SU-DHL-6 (cell line): ENCODE measurements around the gene UBASH3B.
A peak's percentile ranks its signal among the peaks of the same experiment; 100 is the strongest.

Experiments used
- H2AFZ ChIP-seq: fragments of 200-600 bp; sonication (generic); 2 replicates; pipeline ENCODE4 v1.6.1; 2014; ENCODE audit warnings: low read depth, mild to moderate bottlenecking, moderate library complexity, mixed read lengths, antibody characterized with exemption, low read length; ENCODE audit not compliant: severe bottlenecking
- H3F3A ChIP-seq: fragments of 200-600 bp; shearing (Covaris generic); 2 replicates; pipeline ENCODE4 v1.6.0; 2016; ENCODE audit warnings: antibody characterized with exemption, mild to moderate bottlenecking; ENCODE audit not compliant: insufficient read depth
- H3K27ac ChIP-seq: fragments of 200-600 bp; sonication (generic); 2 replicates; pipeline ENCODE4 v1.5.1; 2016; ENCODE audit warnings: low read depth, mild to moderate bottlenecking, low read length, moderate library complexity, mixed read lengths
- H3K27me3 ChIP-seq: fragments of 200-600 bp; sonication (generic), shearing (Covaris generic); 2 replicates; pipeline ENCODE4 v1.6.0; 2014; ENCODE audit warnings: mild to moderate bottlenecking, low read length
- H3K36me3 ChIP-seq: fragments of 200-600 bp; sonication (generic); 2 replicates; pipeline ENCODE4 v1.6.1; 2014; ENCODE audit warnings: mild to moderate bottlenecking, low read length, mixed read lengths
- H3K4me2 ChIP-seq: fragments of 300-600, 200-600 bp; shearing (Covaris generic), sonication (generic); 2 replicates; pipeline ENCODE4 v1.6.0; 2014; ENCODE audit warnings: low read length, low read depth, mild to moderate bottlenecking; ENCODE audit not compliant: poor library complexity, severe bottlenecking
- H3K4me3 ChIP-seq: fragments of 200-600 bp; sonication (generic); 2 replicates; pipeline ENCODE4 v1.5.1; 2014; ENCODE audit warnings: antibody characterized with exemption, low read length, mild to moderate bottlenecking, mixed read lengths; ENCODE audit not compliant: insufficient read depth, poor library complexity, severe bottlenecking
- H3K79me2 ChIP-seq: fragments of 200-600 bp; sonication (generic); 2 replicates; pipeline ENCODE4 v1.6.1; 2014; ENCODE audit warnings: mild to moderate bottlenecking, low read length, moderate library complexity; ENCODE audit not compliant: insufficient read depth
- H3K9ac ChIP-seq: fragments of 200-600 bp; sonication (generic); 2 replicates; pipeline ENCODE4 v1.7.0; 2014; ENCODE audit warnings: mild to moderate bottlenecking, low read length
- H3K9me2 ChIP-seq: fragments of 200-600 bp; sonication (generic); replicated peaks from 2 replicates; pipeline ENCODE4 v1.6.1; 2014; ENCODE audit warnings: low read length; ENCODE audit not compliant: insufficient read depth
- H3K9me3 ChIP-seq: fragments of 200-600 bp; sonication (generic); 2 replicates; pipeline ENCODE4 v1.6.1; 2014; ENCODE audit warnings: low read length, mixed read lengths; ENCODE audit not compliant: insufficient read depth
- H4K20me1 ChIP-seq: fragments of 200-600 bp; sonication (generic); 2 replicates; pipeline ENCODE4 v1.6.1; 2014; ENCODE audit warnings: low read depth, mild to moderate bottlenecking, antibody characterized with exemption, low read length, moderate library complexity, mixed read lengths
- EZH2phosphoT487 ChIP-seq: fragments of 200-600 bp; sonication (generic), shearing (Covaris generic); conservative IDR thresholded peaks from 2 replicates; pipeline ENCODE4 v1.6.1; 2018; ENCODE audit warnings: mild to moderate bottlenecking, antibody characterized with exemption, low read length, moderate library complexity, mixed read lengths
- TF ChIP-seq, protein P1 (sequence below): fragments of 200-600 bp; sonication (generic); IDR thresholded peaks from one replicate; pipeline ENCODE4 v1.5.1; 2017; ENCODE audit warnings: antibody characterized with exemption, mild to moderate bottlenecking, low read length, moderate library complexity; ENCODE audit not compliant: insufficient read depth, poor library complexity, severe bottlenecking

UBASH3B gene

GRCh38 chr11:122863704-122864326 is 208.3 kb downstream of the UBASH3B start:
- Histone ChIP-seq H3K9ac (no peak overlapping the region), H3K79me2 (no peaks in the 10 kb centered on the region), H2AFZ (no peak overlapping the region)

More at GRCh38 chr11:122863704-122864326, 208.3 kb downstream of the UBASH3B start:
- Histone ChIP-seq H3K36me3 (no peaks in the 10 kb centered on the region), H3K9me3 (no peaks in the 10 kb centered on the region), H4K20me1 (no peaks in the 10 kb centered on the region), H3K4me3 (no peak overlapping the region), H3K27me3 (no peaks in the 10 kb centered on the region), H3K4me2 (no peak overlapping the region), H3F3A (no peaks in the 10 kb centered on the region), H3K27ac (no peak overlapping the region), H3K9me2 (no peaks in the 10 kb centered on the region)
- TF ChIP-seq, protein P1, sequence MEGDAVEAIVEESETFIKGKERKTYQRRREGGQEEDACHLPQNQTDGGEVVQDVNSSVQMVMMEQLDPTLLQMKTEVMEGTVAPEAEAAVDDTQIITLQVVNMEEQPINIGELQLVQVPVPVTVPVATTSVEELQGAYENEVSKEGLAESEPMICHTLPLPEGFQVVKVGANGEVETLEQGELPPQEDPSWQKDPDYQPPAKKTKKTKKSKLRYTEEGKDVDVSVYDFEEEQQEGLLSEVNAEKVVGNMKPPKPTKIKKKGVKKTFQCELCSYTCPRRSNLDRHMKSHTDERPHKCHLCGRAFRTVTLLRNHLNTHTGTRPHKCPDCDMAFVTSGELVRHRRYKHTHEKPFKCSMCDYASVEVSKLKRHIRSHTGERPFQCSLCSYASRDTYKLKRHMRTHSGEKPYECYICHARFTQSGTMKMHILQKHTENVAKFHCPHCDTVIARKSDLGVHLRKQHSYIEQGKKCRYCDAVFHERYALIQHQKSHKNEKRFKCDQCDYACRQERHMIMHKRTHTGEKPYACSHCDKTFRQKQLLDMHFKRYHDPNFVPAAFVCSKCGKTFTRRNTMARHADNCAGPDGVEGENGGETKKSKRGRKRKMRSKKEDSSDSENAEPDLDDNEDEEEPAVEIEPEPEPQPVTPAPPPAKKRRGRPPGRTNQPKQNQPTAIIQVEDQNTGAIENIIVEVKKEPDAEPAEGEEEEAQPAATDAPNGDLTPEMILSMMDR = peak; percentile 92
- TF ChIP-seq EZH2phosphoT487 = no peak
